WERI-Rb-1 (cell line): ENCODE measurements around the gene PASK.

ENCODE experiments used
- DNase-seq: peaks from one replicate; pipeline ENCODE4 v3.0.0-alpha.2; 2020
- H3K27ac ChIP-seq: fragments of 250-450 bp; sonication (Bioruptor Pico); 2 replicates; pipeline ENCODE4 v1.5.1; 2020; ENCODE audit warnings: mild to moderate bottlenecking, moderate library complexity
- H3K27me3 ChIP-seq: fragments of 250-450 bp; sonication (Bioruptor Pico); 2 replicates; pipeline ENCODE4 v1.5.1; 2021; ENCODE audit warnings: mild to moderate bottlenecking, low read depth, moderate library complexity; ENCODE audit not compliant: insufficient read depth, severe bottlenecking
- H3K36me3 ChIP-seq: fragments of 250-450 bp; sonication (Bioruptor Pico); 2 replicates; pipeline ENCODE4 v1.5.1; 2020; ENCODE audit warnings: mild to moderate bottlenecking, moderate library complexity
- H3K4me3 ChIP-seq: 2 replicates; pipeline ENCODE4 v1.5.1; 2011; ENCODE audit warnings: low read depth, mild to moderate bottlenecking, control low read depth, low read length
- H3K9me3 ChIP-seq: fragments of 250-450 bp; sonication (Bioruptor Pico); 2 replicates; pipeline ENCODE4 v1.5.1; 2021; ENCODE audit warnings: mild to moderate bottlenecking, moderate library complexity; ENCODE audit not compliant: severe bottlenecking
- CTCF ChIP-seq: IDR thresholded peaks from 2 replicates; pipeline ENCODE4 v1.5.1; 2011; ENCODE audit warnings: low read depth, mild to moderate bottlenecking, control low read depth, inconsistent platforms, low read length

PASK gene

GRCh38 chr2:241070811-241071676 lies 78.2 kb downstream of the PASK start:
- DNase-seq: no peak
- TF ChIP-seq CTCF: no peak
- Histone ChIP-seq H3K9me3 (no peaks in the 10 kb centered on the region), H3K36me3 (no peaks in the 10 kb centered on the region), H3K4me3 (no peak overlapping the region), H3K27ac (no peak overlapping the region), H3K27me3 (no peaks in the 10 kb centered on the region)

GRCh38 chr2:241070361-241070760 lies 78.9 kb downstream of the PASK start:
- Histone ChIP-seq H3K36me3 (no peaks in the 10 kb centered on the region), H3K27me3 (no peaks in the 10 kb centered on the region)

GRCh38 chr2:241069821-241070281 lies 79.4 kb downstream of the PASK start:
- DNase-seq: no peak
- Histone ChIP-seq H3K27me3 (no peaks in the 10 kb centered on the region), H3K4me3 (no peak overlapping the region), H3K36me3 (no peaks in the 10 kb centered on the region), H3K27ac (no peak overlapping the region), H3K9me3 (no peaks in the 10 kb centered on the region)
- no peak for TF ChIP-seq CTCF

More at GRCh38 chr2:241070361-241070760, 78.9 kb downstream of the PASK start:
- no peak for DNase-seq
- TF ChIP-seq CTCF: no peak
- Histone ChIP-seq H3K9me3 (no peaks in the 10 kb centered on the region), H3K27ac (no peak overlapping the region), H3K4me3 (no peak overlapping the region)

GRCh38 chr2:241068942-241069810 lies 80.1 kb downstream of the PASK start:
- H3K4me3 ChIP-seq: no peak overlapping the region
- TF ChIP-seq CTCF: no peak
- H3K27ac ChIP-seq: no peak overlapping the region
- no peaks in the 10 kb centered on the region for H3K9me3 ChIP-seq
- no peaks in the 10 kb centered on the region for H3K36me3 ChIP-seq
- no peak for DNase-seq
- H3K27me3 ChIP-seq: no peaks in the 10 kb centered on the region

GRCh38 chr2:241068136-241068941 lies 80.9 kb downstream of the PASK start:
- H3K27me3 ChIP-seq: no peaks in the 10 kb centered on the region
- DNase-seq: no peak
- no peak for TF ChIP-seq CTCF
- no peaks in the 10 kb centered on the region for H3K9me3 ChIP-seq
- H3K4me3 ChIP-seq: no peak overlapping the region
- no peak overlapping the region for H3K27ac ChIP-seq
- no peaks in the 10 kb centered on the region for H3K36me3 ChIP-seq
